Colonic mucosa (tissue), 4 donors: ENCODE measurements around the gene NFATC2IP. TPM values are rescaled to one million over a fixed set of nuclear protein-coding genes. Genes with fewer than 3 reads are reported as not detected.

ENCODE experiments used
- DNase-seq: peaks from one replicate; pipeline ENCODE4 v3.0.0-alpha.2; 2020
- H3K27ac ChIP-seq: fragments of 200-600 bp; one replicate; pipeline ENCODE4 v1.8.0; 2021
- H3K27me3 ChIP-seq: fragments of 200-600 bp; one replicate; pipeline ENCODE4 v1.8.0; 2021
- H3K36me3 ChIP-seq: fragments of 200-600 bp; one replicate; pipeline ENCODE4 v1.8.0; 2021
- H3K4me1 ChIP-seq: fragments of 200-600 bp; one replicate; pipeline ENCODE4 v1.8.0; 2021; ENCODE audit warnings: mild to moderate bottlenecking
- H3K4me3 ChIP-seq: fragments of 200-600 bp; one replicate; pipeline ENCODE4 v1.8.0; 2021
- H3K9ac ChIP-seq, 2 donors: one replicate each; pipeline ENCODE4 v1.7.0; 2013; ENCODE audit warnings: control low read depth in 2 of 2, low read depth in 2 of 2, low read length in 2 of 2
- H3K9me3 ChIP-seq: fragments of 200-600 bp; one replicate; pipeline ENCODE4 v1.8.0; 2021
- intact Hi-C: fragments of 100-400 bp; cut with DNase I; formaldehyde crosslinking; loops from one replicate; pipeline ENCODE4 v1.14.1; 2022
- total RNA-seq, 2 donors: library from RNA; stranded (reverse); fragmentation: NEBNext Ultra II Directional in 1 of 2; extraction: Animal tissue kit (Norgen Biotek cat#: 25700) in 1 of 2; gene quantifications; one replicate each; pipeline ENCODE4 v1.2.1, GENCODE V29; 2021
- TF ChIP-seq, protein P1 (sequence below): fragments of 200-600 bp; IDR thresholded peaks from one replicate; pipeline ENCODE4 v1.8.0; 2022; ENCODE audit warnings: antibody characterized with exemption, mild to moderate bottlenecking
- donor health status: healthy.
- donor health status: DM: no; HTN: no; CAD: no.
- donor health status: DM: no; HTN: no; CAD: no.

The NFATC2IP gene
- total RNA-seq, 2 donors from 2014 or later: 33.3 to 57.1 TPM

DNA sequence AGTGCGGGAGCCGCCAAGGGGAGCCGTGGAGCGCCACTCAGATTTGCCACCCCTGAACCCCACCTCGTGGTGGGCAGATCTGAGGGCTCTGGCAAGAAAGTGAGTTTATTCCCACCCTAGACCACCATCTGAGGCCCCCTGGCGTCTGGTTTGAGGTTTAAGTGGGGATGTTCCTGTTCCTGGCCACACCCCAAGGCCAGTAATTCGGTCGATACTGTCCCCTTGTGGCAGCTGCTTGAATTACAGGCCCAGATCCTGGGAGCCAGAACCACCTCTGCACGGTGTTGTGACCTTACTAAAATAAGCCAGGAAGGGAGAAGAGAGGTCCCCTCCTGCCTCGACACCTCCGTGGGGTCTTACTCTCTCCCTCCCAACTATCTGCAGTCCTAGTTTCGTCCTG is 30.8 kb downstream of the NFATC2IP start:
- Histone ChIP-seq H3K36me3 (no peaks in the 10 kb centered on the region), H3K27me3 (no peaks in the 10 kb centered on the region)
- peak; percentile 52 for DNase-seq

DNA sequence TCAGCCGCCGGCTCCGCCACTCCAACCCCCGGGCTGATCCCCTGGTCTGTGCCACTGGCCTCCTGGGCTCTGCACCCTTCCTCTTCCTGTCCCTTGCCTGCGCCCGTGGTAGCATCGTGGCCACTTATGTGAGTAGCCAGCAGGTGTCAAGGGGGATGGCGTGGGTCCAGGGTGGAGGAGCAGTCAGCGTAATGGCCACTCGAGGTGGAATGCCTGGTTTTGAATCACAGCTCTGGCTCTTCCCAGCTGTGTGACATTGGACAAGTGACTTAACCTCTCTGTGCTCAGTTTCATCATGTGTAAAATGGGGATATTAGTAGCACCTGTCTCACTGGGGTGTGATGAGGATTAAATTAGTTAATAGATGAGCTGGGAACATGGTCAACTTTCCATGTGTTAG is 31.7 kb downstream of the NFATC2IP start:
- no peak overlapping the region for H3K4me3 ChIP-seq
- TF ChIP-seq, protein P1, sequence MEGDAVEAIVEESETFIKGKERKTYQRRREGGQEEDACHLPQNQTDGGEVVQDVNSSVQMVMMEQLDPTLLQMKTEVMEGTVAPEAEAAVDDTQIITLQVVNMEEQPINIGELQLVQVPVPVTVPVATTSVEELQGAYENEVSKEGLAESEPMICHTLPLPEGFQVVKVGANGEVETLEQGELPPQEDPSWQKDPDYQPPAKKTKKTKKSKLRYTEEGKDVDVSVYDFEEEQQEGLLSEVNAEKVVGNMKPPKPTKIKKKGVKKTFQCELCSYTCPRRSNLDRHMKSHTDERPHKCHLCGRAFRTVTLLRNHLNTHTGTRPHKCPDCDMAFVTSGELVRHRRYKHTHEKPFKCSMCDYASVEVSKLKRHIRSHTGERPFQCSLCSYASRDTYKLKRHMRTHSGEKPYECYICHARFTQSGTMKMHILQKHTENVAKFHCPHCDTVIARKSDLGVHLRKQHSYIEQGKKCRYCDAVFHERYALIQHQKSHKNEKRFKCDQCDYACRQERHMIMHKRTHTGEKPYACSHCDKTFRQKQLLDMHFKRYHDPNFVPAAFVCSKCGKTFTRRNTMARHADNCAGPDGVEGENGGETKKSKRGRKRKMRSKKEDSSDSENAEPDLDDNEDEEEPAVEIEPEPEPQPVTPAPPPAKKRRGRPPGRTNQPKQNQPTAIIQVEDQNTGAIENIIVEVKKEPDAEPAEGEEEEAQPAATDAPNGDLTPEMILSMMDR: no peak
- no peaks in the 10 kb centered on the region for H3K9me3 ChIP-seq
- H3K36me3 ChIP-seq: no peaks in the 10 kb centered on the region
- no peak for DNase-seq
- H3K27ac ChIP-seq: no peak overlapping the region
- H3K9ac ChIP-seq: no peak overlapping the region
- no peaks in the 10 kb centered on the region for H3K4me1 ChIP-seq
- no peaks in the 10 kb centered on the region for H3K27me3 ChIP-seq
- intact Hi-C loops: no loop called here

More for the DNA sequence above, 30.8 kb downstream of the NFATC2IP start:
- intact Hi-C loops: no loop called here
- Histone ChIP-seq H3K9ac (no peak overlapping the region), H3K4me1 (no peaks in the 10 kb centered on the region), H3K27ac (no peak overlapping the region), H3K4me3 (no peak overlapping the region), H3K9me3 (no peaks in the 10 kb centered on the region)
- TF ChIP-seq, protein P1: peak; percentile 28

DNA sequence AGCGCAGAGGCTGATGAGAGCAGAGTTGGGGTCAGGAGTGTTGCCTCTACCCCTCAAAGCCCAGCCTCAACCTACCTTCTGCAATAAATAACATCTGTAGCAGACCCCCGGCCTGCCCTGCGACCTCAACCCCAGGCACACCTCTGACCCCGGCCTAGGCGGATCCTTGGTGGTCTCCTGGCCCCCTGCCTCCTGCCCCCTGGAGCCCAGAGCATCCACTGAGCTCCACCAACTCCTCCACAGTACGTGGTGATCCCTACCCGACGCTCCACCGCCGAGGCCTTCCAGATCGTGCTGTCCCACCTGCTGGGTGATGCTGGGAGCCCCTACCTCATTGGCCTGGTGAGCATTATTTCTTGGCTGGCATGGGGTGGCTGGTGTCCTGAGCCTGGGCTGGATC is 32.2 kb downstream of the NFATC2IP start:
- intact Hi-C loops: no loop called here
- no peak for DNase-seq
- H3K36me3 ChIP-seq: no peaks in the 10 kb centered on the region

DNA sequence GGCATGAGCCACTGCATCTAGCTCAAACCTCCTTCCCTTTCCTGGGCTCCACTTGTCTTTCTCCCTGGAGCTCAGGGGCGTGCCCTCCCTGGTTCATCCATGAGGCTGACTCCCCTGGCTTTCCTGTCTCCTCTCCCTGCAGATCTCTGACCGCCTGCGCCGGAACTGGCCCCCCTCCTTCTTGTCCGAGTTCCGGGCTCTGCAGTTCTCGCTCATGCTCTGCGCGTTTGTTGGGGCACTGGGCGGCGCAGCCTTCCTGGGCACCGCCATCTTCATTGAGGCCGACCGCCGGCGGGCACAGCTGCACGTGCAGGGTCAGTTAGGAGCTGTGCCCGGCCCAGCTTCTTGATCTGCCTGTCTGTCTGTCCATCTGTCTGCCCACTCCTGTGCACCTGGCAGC is 32.9 kb downstream of the NFATC2IP start:
- TF ChIP-seq, protein P1: no peak
- Histone ChIP-seq H3K36me3 (no peaks in the 10 kb centered on the region), H3K4me1 (no peaks in the 10 kb centered on the region), H3K27ac (no peak overlapping the region), H3K9ac (no peak overlapping the region), H3K9me3 (no peaks in the 10 kb centered on the region), H3K27me3 (no peaks in the 10 kb centered on the region), H3K4me3 (no peak overlapping the region)
- intact Hi-C loops: no loop called here
- DNase-seq: no peak

More for the DNA sequence above, 32.2 kb downstream of the NFATC2IP start:
- Histone ChIP-seq H3K9me3 (no peaks in the 10 kb centered on the region), H3K27me3 (no peaks in the 10 kb centered on the region), H3K27ac (no peak overlapping the region), H3K4me3 (no peak overlapping the region), H3K4me1 (no peaks in the 10 kb centered on the region), H3K9ac (no peak overlapping the region)
- TF ChIP-seq, protein P1: no peak

DNA sequence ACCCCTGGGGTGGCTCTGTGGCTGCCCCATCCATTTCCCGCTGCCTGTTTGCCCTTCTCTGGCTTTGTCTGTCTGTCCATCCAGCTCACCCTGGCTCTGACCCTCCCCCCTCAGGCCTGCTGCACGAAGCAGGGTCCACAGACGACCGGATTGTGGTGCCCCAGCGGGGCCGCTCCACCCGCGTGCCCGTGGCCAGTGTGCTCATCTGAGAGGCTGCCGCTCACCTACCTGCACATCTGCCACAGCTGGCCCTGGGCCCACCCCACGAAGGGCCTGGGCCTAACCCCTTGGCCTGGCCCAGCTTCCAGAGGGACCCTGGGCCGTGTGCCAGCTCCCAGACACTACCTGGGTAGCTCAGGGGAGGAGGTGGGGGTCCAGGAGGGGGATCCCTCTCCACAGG is 33.4 kb downstream of the NFATC2IP start:
- Histone ChIP-seq H3K4me1 (no peaks in the 10 kb centered on the region), H3K9ac (no peak overlapping the region), H3K4me3 (no peak overlapping the region), H3K36me3 (no peaks in the 10 kb centered on the region), H3K9me3 (no peaks in the 10 kb centered on the region), H3K27ac (no peak overlapping the region), H3K27me3 (no peaks in the 10 kb centered on the region)
- TF ChIP-seq, protein P1: no peak
- intact Hi-C loops: no loop called here
- no peak for DNase-seq
